ENCODE measurements around the gene CFP.

CFP gene

GRCh38 chrX:47576021-47576898 is 53.5 kb downstream of the CFP start:
- H3K23ac ChIP-seq (ENCODE audit: low read length) = no peak overlapping the region
- no peaks in the 10 kb centered on the region for H3K4me1 ChIP-seq (ENCODE audit: control insufficient read depth, low read depth, low read length)
- no peak overlapping the region for H4K8ac ChIP-seq (ENCODE audit: low read depth, low read length)
- H3K79me2 ChIP-seq (ENCODE audit: control insufficient read depth, insufficient read depth, low read length) = no peaks in the 10 kb centered on the region
- no peak overlapping the region for H2BK120ac ChIP-seq (ENCODE audit: low read depth, low read length)
- no peak overlapping the region for H3K56ac ChIP-seq (ENCODE audit: low read length)
- H3K4ac ChIP-seq (ENCODE audit: low read depth, low read length) = no peak overlapping the region
- no peak overlapping the region for H2BK5ac ChIP-seq (ENCODE audit: low read length)
- no peak for DNase-seq
- WGBS (ENCODE audit: extremely low coverage, insufficient coverage, low lambda C conversion rate) = no CpG with 5 or more reads among the region's 20 CpGs
- H4K5ac ChIP-seq (ENCODE audit: low read length) = no peak overlapping the region
- no peak overlapping the region for H3K4me3 ChIP-seq (ENCODE audit: low read length)
- no peak overlapping the region for H3K18ac ChIP-seq (ENCODE audit: low read length)
- no peak overlapping the region for H2AK5ac ChIP-seq (ENCODE audit: low read length)
- H3K36me3 ChIP-seq (ENCODE audit: control insufficient read depth, insufficient read depth, low read length) = no peaks in the 10 kb centered on the region
- no peaks in the 10 kb centered on the region for H3K79me1 ChIP-seq (ENCODE audit: low read length)
- H3K4me2 ChIP-seq (ENCODE audit: low read length) = no peak overlapping the region
- H2BK15ac ChIP-seq (replicated peaks; ENCODE audit: low read depth) = no peak overlapping the region
- no peak overlapping the region for H3K27ac ChIP-seq (ENCODE audit: low read depth, low read length)
- H3K9ac ChIP-seq (ENCODE audit: low read length) = no peak overlapping the region
- H3K27me3 ChIP-seq (ENCODE audit: insufficient read depth, low read length, poor library complexity) = no peaks in the 10 kb centered on the region

GRCh38 chrX:47574547-47575301 is 55.0 kb downstream of the CFP start:
- Histone ChIP-seq H2BK120ac (ENCODE audit: low read depth, low read length) (peak overlapping the region; percentile 56), H3K4me2 (ENCODE audit: low read length) (peak overlapping the region; percentile 29), H3K23ac (ENCODE audit: low read length) (no peak overlapping the region), H3K27ac (ENCODE audit: low read depth, low read length) (peak overlapping the region; percentile 98), H3K79me1 (ENCODE audit: low read length) (no peaks in the 10 kb centered on the region), H4K8ac (ENCODE audit: low read depth, low read length) (no peak overlapping the region), H3K79me2 (ENCODE audit: control insufficient read depth, insufficient read depth, low read length) (no peaks in the 10 kb centered on the region), H3K4me1 (ENCODE audit: control insufficient read depth, low read depth, low read length) (no peaks in the 10 kb centered on the region), H3K9ac (ENCODE audit: low read length) (peak overlapping the region; percentile 78), H2BK15ac (replicated peaks; ENCODE audit: low read depth) (no peak overlapping the region), H3K56ac (ENCODE audit: low read length) (peak overlapping the region; percentile 91), H3K4ac (ENCODE audit: low read depth, low read length) (peak overlapping the region; percentile 86), H3K4me3 (ENCODE audit: low read length) (no peak overlapping the region), H3K36me3 (ENCODE audit: control insufficient read depth, insufficient read depth, low read length) (peaks cover 2% of the 10 kb centered on the region), H3K18ac (ENCODE audit: low read length) (peak overlapping the region; percentile 91), H3K27me3 (ENCODE audit: insufficient read depth, low read length, poor library complexity) (no peaks in the 10 kb centered on the region), H4K5ac (ENCODE audit: low read length) (no peak overlapping the region), H2AK5ac (ENCODE audit: low read length) (no peak overlapping the region), H2BK5ac (ENCODE audit: low read length) (no peak overlapping the region)
- DNase-seq = peak; percentile 64
- no CpG with 5 or more reads among the region's 27 CpGs for WGBS (ENCODE audit: extremely low coverage, insufficient coverage, low lambda C conversion rate)

DNA sequence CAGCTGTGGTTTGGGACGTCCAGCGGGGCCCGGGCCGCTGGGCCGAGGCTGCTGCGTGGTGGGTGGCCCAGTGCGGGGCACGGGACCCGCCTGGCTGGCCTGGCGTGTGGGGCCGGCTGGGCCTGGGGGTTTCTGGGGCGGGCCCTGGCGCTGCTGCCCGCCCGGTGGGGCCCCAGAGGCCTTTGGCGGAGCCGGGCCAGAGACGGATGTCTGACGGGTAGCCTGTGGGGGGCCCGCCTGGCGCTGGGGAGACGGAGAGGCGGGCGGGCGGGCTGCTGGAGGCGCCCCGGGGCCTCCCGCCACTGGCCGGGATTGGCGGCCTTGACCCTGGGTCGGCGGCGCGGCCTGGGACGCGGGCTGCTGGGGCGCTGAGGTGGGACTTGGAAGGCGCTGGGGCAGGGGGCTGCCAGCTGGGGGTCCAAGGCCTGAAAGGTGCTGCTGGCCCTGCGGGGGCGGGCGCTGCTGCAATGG is 55.6 kb downstream of the CFP start:
- no CpG with 5 or more reads among the region's 41 CpGs for WGBS (ENCODE audit: extremely low coverage, insufficient coverage, low lambda C conversion rate)
- H3K27ac ChIP-seq (ENCODE audit: low read depth, low read length) = peak overlapping the region; percentile 98
- peak overlapping the region; percentile 42 for H3K4me2 ChIP-seq (ENCODE audit: low read length)
- H3K4ac ChIP-seq (ENCODE audit: low read depth, low read length) = peak overlapping the region; percentile 86
- H3K18ac ChIP-seq (ENCODE audit: low read length) = peak overlapping the region; percentile 91
- H3K27me3 ChIP-seq (ENCODE audit: insufficient read depth, low read length, poor library complexity) = no peaks in the 10 kb centered on the region
- H2AK5ac ChIP-seq (ENCODE audit: low read length) = no peak overlapping the region
- H3K79me2 ChIP-seq (ENCODE audit: control insufficient read depth, insufficient read depth, low read length) = no peaks in the 10 kb centered on the region
- H2BK5ac ChIP-seq (ENCODE audit: low read length) = peak overlapping the region; percentile 80
- no peak overlapping the region for H3K23ac ChIP-seq (ENCODE audit: low read length)
- no peaks in the 10 kb centered on the region for H3K79me1 ChIP-seq (ENCODE audit: low read length)
- no peak overlapping the region for H2BK15ac ChIP-seq (replicated peaks; ENCODE audit: low read depth)
- H4K5ac ChIP-seq (ENCODE audit: low read length) = no peak overlapping the region
- DNase-seq = no peak
- no peak overlapping the region for H3K4me3 ChIP-seq (ENCODE audit: low read length)
- peaks cover 2% of the 10 kb centered on the region for H3K36me3 ChIP-seq (ENCODE audit: control insufficient read depth, insufficient read depth, low read length)
- H4K8ac ChIP-seq (ENCODE audit: low read depth, low read length) = peak overlapping the region; percentile 99
- H3K56ac ChIP-seq (ENCODE audit: low read length) = peak overlapping the region; percentile 91
- no peaks in the 10 kb centered on the region for H3K4me1 ChIP-seq (ENCODE audit: control insufficient read depth, low read depth, low read length)
- peak overlapping the region; percentile 89 for H2BK120ac ChIP-seq (ENCODE audit: low read depth, low read length)
- peak overlapping the region; percentile 78 for H3K9ac ChIP-seq (ENCODE audit: low read length)

DNA sequence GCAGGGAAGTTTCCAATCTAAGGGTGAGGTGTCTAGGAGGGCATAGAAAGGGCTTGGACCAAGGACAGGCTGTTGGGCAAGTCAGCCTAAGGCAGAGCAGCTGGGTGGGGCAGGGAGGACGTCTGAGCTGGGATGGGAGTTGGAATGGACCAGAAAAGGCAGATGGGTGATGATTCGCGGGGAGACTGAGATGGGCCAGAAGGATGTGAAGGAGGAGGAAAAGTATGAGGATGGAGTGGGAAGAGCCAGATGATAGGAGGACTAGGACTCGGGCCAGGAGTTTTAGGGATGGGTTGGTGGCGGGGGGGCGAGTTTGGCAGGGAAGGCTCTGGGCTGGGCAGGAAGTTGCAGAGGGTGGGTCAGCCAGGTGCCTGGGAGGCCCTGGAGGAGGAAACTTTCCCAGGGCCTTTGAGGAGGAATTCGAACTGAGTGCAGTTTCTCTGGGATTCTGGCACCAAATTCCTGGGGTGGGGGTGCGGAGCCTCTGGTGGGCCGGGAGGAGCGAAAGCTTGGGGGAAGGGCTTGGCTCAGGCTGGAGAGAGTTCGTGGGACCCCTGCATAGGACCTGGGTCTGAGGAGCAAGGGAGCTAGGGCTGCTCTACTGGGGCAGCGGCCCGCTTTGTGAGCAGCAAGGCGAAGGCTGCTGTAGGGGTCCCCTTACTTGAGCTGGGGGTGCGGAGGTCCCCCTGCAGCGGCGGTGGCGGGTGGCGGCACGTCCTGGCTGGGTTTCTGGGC is 56.2 kb downstream of the CFP start:
- H3K79me2 ChIP-seq (ENCODE audit: control insufficient read depth, insufficient read depth, low read length) = no peaks in the 10 kb centered on the region
- no peak overlapping the region for H2BK15ac ChIP-seq (replicated peaks; ENCODE audit: low read depth)
- no peak overlapping the region for H3K4me3 ChIP-seq (ENCODE audit: low read length)
- peak overlapping the region; percentile 42 for H3K4me2 ChIP-seq (ENCODE audit: low read length)
- no peak overlapping the region for H2AK5ac ChIP-seq (ENCODE audit: low read length)
- H3K9ac ChIP-seq (ENCODE audit: low read length) = peak overlapping the region; percentile 78
- H4K5ac ChIP-seq (ENCODE audit: low read length) = no peak overlapping the region
- peak overlapping the region; percentile 91 for H3K56ac ChIP-seq (ENCODE audit: low read length)
- H4K8ac ChIP-seq (ENCODE audit: low read depth, low read length) = peak overlapping the region; percentile 99
- peak overlapping the region; percentile 86 for H3K4ac ChIP-seq (ENCODE audit: low read depth, low read length)
- H2BK120ac ChIP-seq (ENCODE audit: low read depth, low read length) = peak overlapping the region; percentile 89
- H3K18ac ChIP-seq (ENCODE audit: low read length) = peak overlapping the region; percentile 91
- peak overlapping the region; percentile 98 for H3K27ac ChIP-seq (ENCODE audit: low read depth, low read length)
- peak overlapping the region; percentile 80 for H2BK5ac ChIP-seq (ENCODE audit: low read length)
- no peaks in the 10 kb centered on the region for H3K27me3 ChIP-seq (ENCODE audit: insufficient read depth, low read length, poor library complexity)
- no peak overlapping the region for H3K23ac ChIP-seq (ENCODE audit: low read length)
- H3K79me1 ChIP-seq (ENCODE audit: low read length) = no peaks in the 10 kb centered on the region
- peak; percentile 93 for DNase-seq
- no CpG with 5 or more reads among the region's 20 CpGs for WGBS (ENCODE audit: extremely low coverage, insufficient coverage, low lambda C conversion rate)
- no peaks in the 10 kb centered on the region for H3K4me1 ChIP-seq (ENCODE audit: control insufficient read depth, low read depth, low read length)
- H3K36me3 ChIP-seq (ENCODE audit: control insufficient read depth, insufficient read depth, low read length) = peaks cover 2% of the 10 kb centered on the region

Measured in mesendoderm (in vitro differentiated cells).